T1000 (cell line): ENCODE measurements around the gene CHST8.
"Not testable (repeated sequence)": the region's sequence is repeated elsewhere in the genome, so short reads cannot be mapped to it uniquely, and the experiment has no call there.

ENCODE experiments used
- DNase-seq: peaks from one replicate; lab custom pipeline; 2025; ENCODE audit warnings: mixed read lengths; lab: John Stamatoyannopoulos, UW

CHST8 gene

GRCh38 chr19:33644284-33644836 lies 22.6 kb downstream of the CHST8 start:
- no peak for DNase-seq

GRCh38 chr19:33646306-33646705 lies 24.6 kb downstream of the CHST8 start:
- DNase-seq: no peak

GRCh38 chr19:33647146-33647545 lies 25.4 kb downstream of the CHST8 start:
- no peak for DNase-seq

GRCh38 chr19:33649627-33650305 lies 28.0 kb downstream of the CHST8 start:
- no peak for DNase-seq

- no peak for DNase-seq
Observed at GRCh38 chr19:33653684-33654083, 31.9 kb downstream of the CHST8 start.

GRCh38 chr19:33654840-33655508 lies 33.2 kb downstream of the CHST8 start:
- no peak for DNase-seq

- no peak for DNase-seq
Observed at GRCh38 chr19:33659835-33660234, 38.1 kb downstream of the CHST8 start.

GRCh38 chr19:33660410-33661124 lies 38.8 kb downstream of the CHST8 start:
- no peak for DNase-seq

- no peak for DNase-seq
Observed at GRCh38 chr19:33661336-33661735, 39.6 kb downstream of the CHST8 start.

GRCh38 chr19:33662391-33663092 lies 40.8 kb downstream of the CHST8 start:
- DNase-seq: no peak

- not testable (repeated sequence) for DNase-seq
Observed at GRCh38 chr19:33663316-33663715, 41.6 kb downstream of the CHST8 start.

- no peak for DNase-seq
Observed at GRCh38 chr19:33664744-33665143, 43.0 kb downstream of the CHST8 start.

- no peak for DNase-seq
Observed at GRCh38 chr19:33665776-33666595, 44.2 kb downstream of the CHST8 start.

GRCh38 chr19:33667141-33667650 lies 45.4 kb downstream of the CHST8 start:
- DNase-seq: no peak

- no peak for DNase-seq
Observed at GRCh38 chr19:33667881-33668280, 46.1 kb downstream of the CHST8 start.

GRCh38 chr19:33668968-33669367 lies 47.2 kb downstream of the CHST8 start:
- DNase-seq: no peak

GRCh38 chr19:33669376-33669775 lies 47.6 kb downstream of the CHST8 start:
- no peak for DNase-seq

- no peak for DNase-seq
Observed at GRCh38 chr19:33670398-33670797, 48.6 kb downstream of the CHST8 start.

- no peak for DNase-seq
Observed at GRCh38 chr19:33671211-33671610, 49.5 kb downstream of the CHST8 start.

GRCh38 chr19:33673258-33673875 lies 51.6 kb downstream of the CHST8 start:
- DNase-seq: no peak
